WERI-Rb-1 (cell line): Measurements from ENCODE around the gene DHX38.

ENCODE experiments used
- DNase-seq: peaks from one replicate; pipeline ENCODE4 v3.0.0-alpha.2; 2020
- H3K27ac ChIP-seq: fragments of 250-450 bp; sonication (Bioruptor Pico); 2 replicates; pipeline ENCODE4 v1.5.1; 2020; ENCODE audit warnings: mild to moderate bottlenecking, moderate library complexity
- H3K27me3 ChIP-seq: fragments of 250-450 bp; sonication (Bioruptor Pico); 2 replicates; pipeline ENCODE4 v1.5.1; 2021; ENCODE audit warnings: mild to moderate bottlenecking, low read depth, moderate library complexity; ENCODE audit not compliant: insufficient read depth, severe bottlenecking
- H3K36me3 ChIP-seq: fragments of 250-450 bp; sonication (Bioruptor Pico); 2 replicates; pipeline ENCODE4 v1.5.1; 2020; ENCODE audit warnings: mild to moderate bottlenecking, moderate library complexity
- H3K4me3 ChIP-seq: 2 replicates; pipeline ENCODE4 v1.5.1; 2011; ENCODE audit warnings: low read depth, mild to moderate bottlenecking, control low read depth, low read length
- H3K9me3 ChIP-seq: fragments of 250-450 bp; sonication (Bioruptor Pico); 2 replicates; pipeline ENCODE4 v1.5.1; 2021; ENCODE audit warnings: mild to moderate bottlenecking, moderate library complexity; ENCODE audit not compliant: severe bottlenecking
- CTCF ChIP-seq: IDR thresholded peaks from 2 replicates; pipeline ENCODE4 v1.5.1; 2011; ENCODE audit warnings: low read depth, mild to moderate bottlenecking, control low read depth, inconsistent platforms, low read length

DHX38 gene

GRCh38 chr16:72123426-72123825 lies 29.8 kb downstream of the DHX38 start:
- no peak for DNase-seq

GRCh38 chr16:72124148-72124547 lies 30.5 kb downstream of the DHX38 start:
- DNase-seq: no peak
- TF ChIP-seq CTCF: no peak
- Histone ChIP-seq H3K9me3 (no peaks in the 10 kb centered on the region), H3K36me3 (no peaks in the 10 kb centered on the region), H3K27me3 (no peaks in the 10 kb centered on the region), H3K4me3 (no peak overlapping the region), H3K27ac (no peak overlapping the region)

More at GRCh38 chr16:72123426-72123825, 29.8 kb downstream of the DHX38 start:
- H3K27ac ChIP-seq: no peak overlapping the region
- no peaks in the 10 kb centered on the region for H3K36me3 ChIP-seq
- H3K4me3 ChIP-seq: no peak overlapping the region
- H3K9me3 ChIP-seq: no peaks in the 10 kb centered on the region
- no peaks in the 10 kb centered on the region for H3K27me3 ChIP-seq
- no peak for TF ChIP-seq CTCF

GRCh38 chr16:72124761-72125634 lies 31.4 kb downstream of the DHX38 start:
- peak; percentile 84 for TF ChIP-seq CTCF
- Histone ChIP-seq H3K27me3 (no peaks in the 10 kb centered on the region), H3K9me3 (no peaks in the 10 kb centered on the region), H3K36me3 (no peaks in the 10 kb centered on the region), H3K4me3 (no peak overlapping the region), H3K27ac (no peak overlapping the region; the same call in 1 of the 2 replicates)
- peak; percentile 77 for DNase-seq

- H3K4me3 ChIP-seq: no peak overlapping the region
- no peaks in the 10 kb centered on the region for H3K27me3 ChIP-seq
- DNase-seq: no peak
- TF ChIP-seq CTCF: no peak
- no peak overlapping the region for H3K27ac ChIP-seq
- no peaks in the 10 kb centered on the region for H3K36me3 ChIP-seq
- H3K9me3 ChIP-seq: no peaks in the 10 kb centered on the region
Measured at GRCh38 chr16:72125635-72126428, 32.2 kb downstream of the DHX38 start.

GRCh38 chr16:72126429-72126765 lies 32.8 kb downstream of the DHX38 start:
- no peak overlapping the region for H3K27ac ChIP-seq
- TF ChIP-seq CTCF: no peak
- no peak for DNase-seq
- H3K4me3 ChIP-seq: no peak overlapping the region
- no peaks in the 10 kb centered on the region for H3K9me3 ChIP-seq
- no peaks in the 10 kb centered on the region for H3K27me3 ChIP-seq
- no peaks in the 10 kb centered on the region for H3K36me3 ChIP-seq
